ENCODE measurements around the gene IGFBP1.

GRCh38 chr7:45897042-45897690, 8.9 kb downstream of the IGFBP1 start:
- TF ChIP-seq POLR2A (IDR thresholded peaks at IDR 0.05; ENCODE audit: low read length) = no peak
- TF ChIP-seq RFX5 (IDR thresholded peaks at IDR 0.05) = no peak
- TF ChIP-seq CTCF (IDR thresholded peaks at IDR 0.05) = no peak
- no peak for TF ChIP-seq PHF8 (IDR thresholded peaks at IDR 0.05; ENCODE audit: borderline replicate concordance, low read depth)
- no peak for TF ChIP-seq CBX2 (IDR thresholded peaks at IDR 0.05; ENCODE audit: borderline replicate concordance, low read depth)
- TF ChIP-seq JUNB (IDR thresholded peaks at IDR 0.05) = no peak
- TF ChIP-seq CEBPB (IDR thresholded peaks at IDR 0.05) = no peak
- TF ChIP-seq CHD4 (IDR thresholded peaks at IDR 0.05; ENCODE audit: borderline replicate concordance) = no peak
- no peak for TF ChIP-seq FOSL2 (IDR thresholded peaks at IDR 0.05)
- no peak for TF ChIP-seq FOSL2 (CRISPR knock-in tag; IDR thresholded peaks at IDR 0.05)
- no peak for TF ChIP-seq KDM1A (IDR thresholded peaks at IDR 0.05; ENCODE audit: low read depth)
- no peak for TF ChIP-seq NR3C1 (IDR thresholded peaks at IDR 0.05)
- TF ChIP-seq MAFK (IDR thresholded peaks at IDR 0.05; ENCODE audit: partially characterized antibody) = no peak
- no peak for TF ChIP-seq KDM5A (IDR thresholded peaks at IDR 0.05)
- TF ChIP-seq REST (IDR thresholded peaks at IDR 0.05) = no peak
